Glomerular endothelial cell (primary cell): ENCODE results near the gene AHSG. TPM values are rescaled to one million over a fixed set of nuclear protein-coding genes. Genes with fewer than 3 reads are reported as not detected.

Experiments used
- DNase-seq: peaks from one replicate; pipeline ENCODE4 v3.0.0-alpha.2; 2011; ENCODE audit warnings: low read depth, low spot score; ENCODE audit errors: extremely low read depth
- total RNA-seq: library from RNA; depleted of rRNA; stranded (reverse); fragments of >200 nt; gene quantifications from 2 replicates; pipeline ENCODE4 v1.2.3, GENCODE V29; 2015

Gene AHSG
- total RNA-seq, 1 donor from 2014 or later = not detected

GRCh38 chr3:186637686-186638085, 24.8 kb downstream of the AHSG start:
- no peak for DNase-seq

GRCh38 chr3:186638259-186638658, 25.4 kb downstream of the AHSG start:
- no peak for DNase-seq

- no peak for DNase-seq
Measured at GRCh38 chr3:186639778-186640472, 27.1 kb downstream of the AHSG start, which contains the start of gene FETUB. TSS of gene FETUB (plus strand) at chr3:186640399. CDS start at chr3:186640461, 62 bp downstream.

GRCh38 chr3:186640473-186640818, 27.6 kb downstream of the AHSG start:
- no peak for DNase-seq

GRCh38 chr3:186640929-186641328, 28.1 kb downstream of the AHSG start:
- DNase-seq = no peak

- no peak for DNase-seq
Measured at GRCh38 chr3:186642014-186642413, 29.2 kb downstream of the AHSG start.

GRCh38 chr3:186643493-186643892, 30.6 kb downstream of the AHSG start:
- DNase-seq = no peak

GRCh38 chr3:186644683-186645082, 31.8 kb downstream of the AHSG start:
- no peak for DNase-seq

GRCh38 chr3:186646106-186646505, 33.2 kb downstream of the AHSG start:
- no peak for DNase-seq

- DNase-seq = no peak
Measured at GRCh38 chr3:186646841-186647240, 34.0 kb downstream of the AHSG start.

- DNase-seq = no peak
Measured at GRCh38 chr3:186648851-186649250, 36.0 kb downstream of the AHSG start.

GRCh38 chr3:186651678-186652215, 38.9 kb downstream of the AHSG start:
- no peak for DNase-seq

- DNase-seq = no peak
Measured at GRCh38 chr3:186653080-186653707, 40.3 kb downstream of the AHSG start.

- DNase-seq = no peak
Measured at GRCh38 chr3:186653984-186654383, 41.1 kb downstream of the AHSG start.

- no peak for DNase-seq
Measured at GRCh38 chr3:186663361-186664118, 50.7 kb downstream of the AHSG start.

GRCh38 chr3:186664119-186664495, 51.2 kb downstream of the AHSG start:
- no peak for DNase-seq

- no peak for DNase-seq
Measured at GRCh38 chr3:186664506-186664905, 51.6 kb downstream of the AHSG start.

- DNase-seq = no peak
Measured at GRCh38 chr3:186665625-186666188, 52.8 kb downstream of the AHSG start, which contains the start of gene HRG. TSS of gene HRG (plus strand) at chr3:186666014. CDS start at chr3:186666032, 18 bp downstream.

GRCh38 chr3:186668426-186668825, 55.6 kb downstream of the AHSG start:
- DNase-seq = no peak

GRCh38 chr3:186669378-186670084, 56.7 kb downstream of the AHSG start:
- no peak for DNase-seq
